Vagina (tissue), 2 donors: Measurements from ENCODE around the gene ARFGAP3.

Experiments used
- POLR2A ChIP-seq, 2 donors: fragments of 450-650 bp; IDR thresholded peaks; one replicate each; pipeline ENCODE4 v1.6.1; 2017; ENCODE audit warnings: antibody characterized with exemption in 2 of 2, mild to moderate bottlenecking in 2 of 2, moderate library complexity in 2 of 2
- TF ChIP-seq, protein P1 (sequence below), 3 experiments: fragments of 450-650 bp in 2 of 3; fragments of 200-600 bp in 1 of 3; sonication (generic) in 1 of 3; IDR thresholded peaks; one replicate each; pipeline ENCODE4 v1.5.1; 2017 to 2019; ENCODE audit warnings: antibody characterized with exemption in 3 of 3, mild to moderate bottlenecking in 2 of 3, moderate library complexity in 2 of 3

DNA sequence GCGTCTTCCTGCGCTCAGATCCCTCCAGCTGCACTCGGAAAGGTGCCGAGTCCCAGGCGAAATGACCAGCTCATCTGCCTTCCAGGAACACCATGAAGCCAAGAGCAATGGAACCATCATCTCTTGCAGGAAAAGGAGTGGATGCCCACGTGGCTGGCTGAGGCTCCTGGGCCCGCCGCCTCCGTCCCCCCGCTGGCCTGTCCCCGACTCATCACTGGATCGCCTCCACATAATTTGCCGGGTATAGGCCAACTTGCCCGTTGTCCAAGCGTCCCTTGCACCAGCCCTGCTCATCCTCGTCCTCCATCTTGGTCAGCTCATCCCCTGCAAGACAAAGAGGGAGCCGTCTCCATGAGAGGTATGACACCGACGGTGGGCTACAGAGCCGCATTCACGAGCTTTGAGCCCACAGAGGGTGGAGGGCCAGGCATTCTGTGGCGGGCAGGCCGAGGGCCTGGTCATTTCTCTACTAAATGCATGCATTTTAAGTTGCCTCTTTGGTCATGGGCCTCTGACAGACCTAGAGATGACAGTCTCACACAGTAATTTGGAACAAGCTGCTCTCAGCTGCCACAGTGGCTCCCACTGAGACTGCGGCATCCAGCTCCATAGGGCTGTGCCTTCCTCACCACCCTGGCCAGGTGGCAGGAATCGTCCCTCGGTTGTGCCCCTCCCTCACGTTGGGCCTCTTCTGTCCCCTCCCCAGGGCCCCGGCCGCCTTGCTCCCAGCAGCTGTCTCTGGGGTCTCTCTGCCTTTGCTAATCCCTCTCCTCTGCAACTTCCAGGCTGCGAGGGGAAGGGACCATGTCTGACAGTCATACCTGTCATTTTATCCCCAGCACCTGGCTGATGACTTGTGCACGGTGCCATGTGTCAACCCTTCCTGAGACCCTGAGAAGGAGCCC, 14.3 kb upstream of the ARFGAP3 start:
- TF ChIP-seq, protein P1, sequence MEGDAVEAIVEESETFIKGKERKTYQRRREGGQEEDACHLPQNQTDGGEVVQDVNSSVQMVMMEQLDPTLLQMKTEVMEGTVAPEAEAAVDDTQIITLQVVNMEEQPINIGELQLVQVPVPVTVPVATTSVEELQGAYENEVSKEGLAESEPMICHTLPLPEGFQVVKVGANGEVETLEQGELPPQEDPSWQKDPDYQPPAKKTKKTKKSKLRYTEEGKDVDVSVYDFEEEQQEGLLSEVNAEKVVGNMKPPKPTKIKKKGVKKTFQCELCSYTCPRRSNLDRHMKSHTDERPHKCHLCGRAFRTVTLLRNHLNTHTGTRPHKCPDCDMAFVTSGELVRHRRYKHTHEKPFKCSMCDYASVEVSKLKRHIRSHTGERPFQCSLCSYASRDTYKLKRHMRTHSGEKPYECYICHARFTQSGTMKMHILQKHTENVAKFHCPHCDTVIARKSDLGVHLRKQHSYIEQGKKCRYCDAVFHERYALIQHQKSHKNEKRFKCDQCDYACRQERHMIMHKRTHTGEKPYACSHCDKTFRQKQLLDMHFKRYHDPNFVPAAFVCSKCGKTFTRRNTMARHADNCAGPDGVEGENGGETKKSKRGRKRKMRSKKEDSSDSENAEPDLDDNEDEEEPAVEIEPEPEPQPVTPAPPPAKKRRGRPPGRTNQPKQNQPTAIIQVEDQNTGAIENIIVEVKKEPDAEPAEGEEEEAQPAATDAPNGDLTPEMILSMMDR (IDR thresholded peaks at IDR 0.05): no peak
- no peak for TF ChIP-seq POLR2A (IDR thresholded peaks at IDR 0.05)
